GM19099 (cell line): ENCODE results near the gene RPL27.

Source experiments
- POLR2A ChIP-seq: IDR thresholded peaks from 3 replicates; pipeline ENCODE4 v1.6.1; 2011; ENCODE audit warnings: low read depth; ENCODE audit not compliant: insufficient read length; ENCODE audit errors: extremely low read depth

RPL27 gene

GRCh38 chr17:43026595-43026994 is 28.4 kb downstream of the RPL27 start:
- TF ChIP-seq POLR2A, result no peak

DNA sequence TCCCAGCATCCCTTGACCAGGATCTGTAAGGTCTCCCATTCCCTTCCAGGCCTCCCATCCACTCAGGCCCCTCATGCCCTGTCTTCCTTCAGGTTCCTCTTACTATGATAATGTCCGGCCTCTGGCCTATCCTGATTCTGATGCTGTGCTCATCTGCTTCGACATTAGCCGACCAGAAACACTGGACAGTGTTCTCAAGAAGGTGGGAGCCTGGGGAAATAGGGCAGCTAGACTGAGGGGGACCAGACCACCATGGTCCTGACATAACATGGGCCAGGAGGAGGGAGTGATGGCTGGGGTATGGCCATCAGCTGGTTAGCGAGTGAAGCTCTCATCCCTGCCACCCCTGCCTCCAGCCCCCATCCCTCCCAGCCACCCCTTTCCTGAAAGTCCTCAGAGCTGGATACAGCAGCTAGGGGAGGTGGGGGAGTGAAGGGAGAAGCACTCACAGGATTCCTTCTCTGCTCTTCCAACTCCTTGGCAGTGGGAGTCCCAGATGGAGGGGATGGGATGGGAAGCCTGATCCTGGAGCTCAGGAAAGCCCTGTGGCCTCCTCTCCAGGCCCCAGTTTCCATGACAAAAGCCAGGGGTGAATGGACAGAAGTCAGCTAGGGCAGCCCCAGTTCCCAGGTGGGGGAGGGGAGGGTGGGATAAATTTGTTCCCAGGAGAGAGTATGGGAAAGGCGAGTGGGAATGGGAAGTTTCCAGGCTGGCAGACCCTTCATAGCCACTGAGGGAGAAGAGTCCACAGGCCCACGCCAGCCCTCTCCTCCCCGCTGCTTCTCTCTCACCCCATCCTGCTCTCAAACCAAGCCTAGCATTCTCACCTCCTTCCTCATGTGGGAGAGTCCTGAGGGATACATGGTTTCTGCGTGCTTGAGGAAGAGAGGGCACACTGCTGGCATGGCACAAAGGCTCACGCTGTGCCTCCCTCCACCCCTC is 29.1 kb downstream of the RPL27 start:
- no peak for TF ChIP-seq POLR2A

DNA sequence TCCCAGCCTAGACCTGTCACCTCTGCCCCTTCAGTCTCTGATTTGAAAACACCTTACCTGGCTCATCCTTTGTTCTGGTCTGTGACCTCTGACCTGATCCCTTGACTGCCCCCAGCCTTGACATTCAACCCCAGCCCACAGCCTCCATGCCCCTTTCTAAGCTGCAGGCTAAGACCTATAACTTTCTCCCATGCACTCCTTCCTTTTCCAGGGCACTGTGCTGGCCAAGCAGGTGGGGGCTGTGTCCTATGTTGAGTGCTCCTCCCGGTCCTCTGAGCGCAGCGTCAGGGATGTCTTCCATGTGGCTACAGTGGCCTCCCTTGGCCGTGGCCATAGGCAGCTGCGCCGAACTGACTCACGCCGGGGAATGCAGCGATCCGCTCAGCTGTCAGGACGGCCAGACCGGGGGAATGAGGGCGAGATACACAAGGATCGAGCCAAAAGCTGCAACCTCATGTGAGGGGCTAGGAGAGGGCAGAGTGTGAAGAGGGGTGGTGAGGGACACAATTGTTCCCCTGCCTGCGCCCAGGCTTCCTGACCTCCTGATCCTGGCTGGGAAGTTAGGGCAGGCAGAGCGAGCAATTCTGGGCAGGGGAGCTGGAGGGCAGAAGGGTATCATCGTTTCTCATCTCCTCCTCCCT is 30.1 kb downstream of the RPL27 start:
- TF ChIP-seq POLR2A, result no peak

DNA sequence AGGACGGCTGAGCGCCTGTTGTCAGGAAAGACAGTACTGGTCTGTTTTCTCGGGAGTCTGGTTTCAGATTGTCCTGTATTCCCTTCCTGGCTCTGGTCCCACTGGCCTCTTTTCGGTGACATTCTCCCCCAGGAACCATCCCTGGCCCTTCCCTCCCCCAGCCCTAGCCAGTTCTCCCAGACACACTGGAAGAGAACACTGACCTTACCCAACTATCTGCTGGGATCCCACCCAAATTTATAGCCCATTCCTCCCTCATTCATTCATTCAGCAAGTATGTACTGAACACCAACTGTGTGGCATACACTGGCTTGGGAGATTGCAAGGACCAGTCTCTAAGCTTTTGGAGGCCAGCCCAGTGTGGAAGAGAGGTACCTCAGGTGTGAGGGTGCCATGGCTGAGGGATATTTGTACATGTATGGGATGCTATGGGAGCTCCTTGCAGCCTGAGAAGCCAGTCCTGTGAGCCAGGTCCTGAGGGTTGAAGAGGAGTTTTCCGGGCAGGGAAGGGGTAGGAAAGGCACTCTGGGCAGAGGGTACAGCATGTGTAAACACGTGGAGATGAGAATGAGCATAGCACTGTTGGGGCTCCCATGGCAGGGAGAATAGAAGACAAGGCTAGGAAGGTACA is 32.0 kb downstream of the RPL27 start:
- TF ChIP-seq POLR2A, result no peak

GRCh38 chr17:43031666-43032065 is 33.4 kb downstream of the RPL27 start:
- no peak for TF ChIP-seq POLR2A

DNA sequence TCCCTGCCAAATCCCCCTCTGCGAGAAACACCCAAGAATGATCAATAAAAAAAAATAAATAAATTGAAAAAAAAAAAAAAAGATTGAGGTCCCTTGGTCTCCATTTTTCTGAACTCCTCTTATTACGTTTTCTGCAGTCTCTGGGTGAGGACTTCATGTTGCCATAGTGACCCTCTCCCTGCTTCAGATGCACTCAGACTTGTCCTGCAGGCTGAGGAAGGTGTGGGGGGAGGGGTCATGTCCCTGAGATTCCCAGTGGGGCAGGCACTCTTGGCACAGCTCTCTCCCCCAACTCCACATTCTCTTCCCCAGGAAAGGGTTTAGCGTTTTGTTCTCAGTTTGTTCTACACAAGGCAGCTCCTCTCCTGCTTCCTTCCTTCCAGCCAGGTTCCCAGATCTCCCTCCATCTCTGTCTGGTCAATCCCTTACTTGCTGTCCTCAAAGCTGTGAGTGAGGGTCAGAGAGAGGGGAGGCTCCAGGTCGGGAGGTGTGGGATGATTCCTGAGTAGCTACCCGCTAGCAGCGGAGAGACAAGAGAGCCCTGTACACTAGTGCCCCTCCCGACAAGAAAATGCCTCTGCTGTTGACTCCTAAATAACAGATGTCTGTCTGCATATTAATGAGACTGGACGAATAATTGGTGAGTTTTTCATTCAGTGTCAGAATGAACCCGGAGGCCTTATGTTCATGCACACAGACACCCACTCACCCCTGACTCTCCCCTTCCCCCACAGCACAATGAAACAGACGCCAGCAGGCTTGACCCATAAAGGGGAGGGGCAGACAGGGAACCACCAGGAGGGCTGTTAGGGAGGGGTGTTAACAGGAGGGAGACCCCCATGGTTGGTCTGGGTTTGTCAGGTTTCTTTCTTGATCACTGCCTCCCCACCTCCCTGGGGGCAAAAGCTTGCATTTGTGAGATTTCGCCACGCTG is 36.0 kb downstream of the RPL27 start:
- TF ChIP-seq POLR2A, result no peak

- TF ChIP-seq POLR2A, result no peak
Observed at GRCh38 chr17:43034894-43035293, 36.7 kb downstream of the RPL27 start.

- no peak for TF ChIP-seq POLR2A
Observed at GRCh38 chr17:43039646-43040045, 41.4 kb downstream of the RPL27 start.

DNA sequence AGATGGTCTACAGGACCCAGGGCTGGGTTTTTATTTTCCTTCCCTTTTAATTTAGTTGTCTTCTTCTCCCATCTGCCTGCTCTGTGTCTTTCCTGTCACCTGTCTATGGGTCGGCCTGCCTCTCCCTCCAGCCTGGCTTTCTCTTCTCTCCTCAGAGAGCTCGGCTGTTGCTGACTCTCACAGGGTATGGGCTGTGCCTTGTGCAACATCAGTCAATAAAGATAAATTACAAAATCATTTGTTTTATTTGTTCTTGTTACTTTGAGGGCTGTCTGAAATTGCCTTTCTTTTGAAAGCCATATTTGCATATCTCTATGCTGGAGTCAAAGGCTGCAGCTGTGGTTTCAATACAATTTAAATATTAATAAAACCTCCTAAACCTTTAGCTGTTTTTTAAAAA is 42.4 kb downstream of the RPL27 start:
- TF ChIP-seq POLR2A, result no peak

DNA sequence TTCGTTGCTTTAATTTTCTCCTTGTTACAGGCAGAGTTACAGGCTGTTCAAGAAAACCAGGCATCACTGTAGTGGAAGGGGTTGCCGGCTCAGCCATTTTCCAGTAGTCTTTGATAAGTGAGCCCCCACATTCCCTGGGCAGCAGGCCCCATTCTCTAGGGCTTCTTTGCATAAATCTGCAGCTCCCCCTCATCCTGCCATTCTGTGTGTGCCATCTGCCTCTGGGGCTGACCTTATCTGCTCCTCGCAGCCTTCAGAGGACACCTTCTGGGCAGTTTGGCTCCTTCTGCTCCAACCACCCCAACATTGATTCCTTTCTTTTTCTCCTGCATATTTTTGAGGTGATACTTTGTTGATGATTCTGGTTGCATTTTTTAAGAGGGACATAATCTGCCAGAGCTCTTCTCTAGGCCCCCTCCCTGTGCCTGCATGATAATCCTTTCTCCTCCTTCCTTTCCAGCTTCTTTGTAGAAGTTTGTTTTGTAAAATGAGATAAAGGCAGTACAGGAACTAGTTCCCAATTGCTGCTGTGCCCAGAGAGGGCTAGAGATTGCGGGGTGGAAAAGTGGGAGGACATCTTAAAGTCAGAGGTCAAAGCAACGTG is 43.9 kb downstream of the RPL27 start:
- TF ChIP-seq POLR2A, result no peak

DNA sequence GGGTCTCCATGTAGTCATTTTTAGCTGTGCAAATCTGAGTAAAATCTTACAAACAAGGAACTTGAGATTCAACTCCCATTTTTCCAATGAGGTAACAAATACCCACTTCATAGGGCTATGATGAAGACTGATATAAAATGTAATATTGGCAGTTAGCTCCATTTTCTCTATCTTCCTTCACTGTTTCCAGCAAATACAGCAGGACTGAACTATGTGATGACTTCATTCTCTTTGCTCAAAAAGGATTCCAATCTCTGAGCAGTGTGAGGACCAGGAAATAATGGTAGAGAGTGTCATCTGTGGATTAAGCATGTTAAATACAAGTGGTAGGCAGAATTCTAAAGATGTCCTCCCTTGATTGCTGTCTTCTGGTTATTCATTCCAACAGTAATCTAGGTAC is 45.1 kb downstream of the RPL27 start:
- no peak for TF ChIP-seq POLR2A

DNA sequence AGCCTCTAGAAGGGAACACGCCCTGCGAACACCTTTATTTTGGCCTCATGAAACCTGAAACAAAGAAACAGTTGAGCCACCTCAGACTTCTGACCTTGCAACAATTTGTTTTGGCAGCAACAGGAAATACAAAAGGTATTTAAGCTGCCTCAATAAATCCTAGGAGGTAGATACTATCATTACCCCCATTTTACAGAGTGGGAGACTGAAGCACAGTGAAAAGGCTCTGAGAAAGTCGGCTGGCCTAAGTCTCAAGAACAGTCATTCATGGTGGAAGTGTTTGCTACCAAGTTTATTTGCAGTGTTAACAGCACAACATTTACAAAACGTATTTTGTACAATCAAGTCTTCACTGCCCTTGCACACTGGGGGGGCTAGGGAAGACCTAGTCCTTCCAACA is 45.8 kb downstream of the RPL27 start:
- TF ChIP-seq POLR2A, result no peak

- no peak for TF ChIP-seq POLR2A
Observed at GRCh38 chr17:43051969-43052368, 53.8 kb downstream of the RPL27 start.
